Measurements from ENCODE around the gene LRCH4. TPM values are rescaled to one million over a fixed set of nuclear protein-coding genes. Genes with fewer than 3 reads are reported as not detected.

Gene LRCH4
- total RNA-seq, 5 donors from 2014 or later (not counting 1 experiment from before 2014, with no cell fraction given) = 328 to 377 (median 362) TPM

GRCh38 chr7:100584054-100584682, 1.8 kb downstream of the LRCH4 start:
- Histone ChIP-seq H3K4me3 (ENCODE audit: control insufficient read depth in 1 of 2, extremely low read depth in 1 of 2, low read length in 1 of 2) (peak overlapping the region; percentile 64 to 94), H3K27me3 (replicated peaks in 1 of 2; ENCODE audit: control insufficient read depth in 2 of 2, extremely low read depth in 1 of 2, insufficient read depth in 2 of 2, low read length in 1 of 2) (no peaks in the 10 kb centered on the region), H3K4me1 (ENCODE audit: control insufficient read depth in 1 of 2, extremely low read depth in 1 of 2, insufficient read depth in 2 of 2, low read length in 2 of 2) (peaks cover 27 to 66% of the 10 kb centered on the region in 2 experiments), H3K27ac (ENCODE audit: low read length) (peak overlapping the region; percentile 84), H3K9me3 (no peaks in the 10 kb centered on the region), H3K36me3 (ENCODE audit: control insufficient read depth in 2 of 2, extremely low read depth in 1 of 2, insufficient read depth in 1 of 2, low read length in 1 of 2) (peaks cover 20 to 32% of the 10 kb centered on the region in 2 donors)
- H3K36me3 Mint-ChIP-seq = peaks cover 3% of the 10 kb centered on the region
- H3K9me3 Mint-ChIP-seq = no peaks in the 10 kb centered on the region
- H3K4me3 Mint-ChIP-seq = peak overlapping the region in 2 of 3 donors; percentile 96 to 97
- ChIA-PET POLR2A (interaction anchor here (0.6 kb wide), 3 partner anchors 26 to 105 kb away, joined by 3 to 8 read pairs (median 4); partner anchors contain the start of gene TSC22D4 (in 1 of the 2)), CTCF (interaction anchor here (0.5 to 1.6 kb wide), 10 partner anchors 18 to 507 kb away, joined by 3 to 7 read pairs (median 4); partner anchors contain the start of gene MOSPD3 (in 1 of the 2))
- ATAC-seq (replicated peaks in 1 of 4) (no peak), DNase-seq (no peak)
- peaks cover 20 to 35% (median 32%) of the 10 kb centered on the region in 3 donors for H3K4me1 Mint-ChIP-seq
- peak overlapping the region in 1 of 2 donors; percentile 97 for H3K27ac Mint-ChIP-seq
- WGBS (ENCODE audit: insufficient coverage) = 0% methylated on average over 6 of the region's 15 CpGs
- no peaks in the 10 kb centered on the region for H3K27me3 Mint-ChIP-seq

- no peaks in the 10 kb centered on the region for H3K9me3 Mint-ChIP-seq
- ATAC-seq (replicated peaks in 1 of 4) (peak; percentile 11 to 25 (median 18)), DNase-seq (peak; percentile 48 to 79 (median 60))
- H3K27ac Mint-ChIP-seq = peak overlapping the region in 1 of 2 donors; percentile 97
- CTCF ChIA-PET = interaction anchor here (0.5 to 1.3 kb wide), 8 partner anchors 10 to 506 kb away, joined by 3 to 7 read pairs (median 3); no protein-coding TSS in a partner anchor
- H3K4me1 ChIP-seq (ENCODE audit: control insufficient read depth in 1 of 2, extremely low read depth in 1 of 2, insufficient read depth in 2 of 2, low read length in 2 of 2) = peaks cover 27 to 67% of the 10 kb centered on the region in 2 experiments
- POLR2A ChIA-PET = interaction anchor here (0.5 to 0.6 kb wide), 2 partner anchors 41 to 75 kb away, joined by 3 to 4 read pairs; no protein-coding TSS in a partner anchor
- H3K27ac ChIP-seq (ENCODE audit: low read length) = peak overlapping the region; percentile 84
- H3K36me3 ChIP-seq (ENCODE audit: control insufficient read depth in 2 of 2, extremely low read depth in 1 of 2, insufficient read depth in 1 of 2, low read length in 1 of 2) = peaks cover 20 to 38% of the 10 kb centered on the region in 2 donors
- H3K27me3 Mint-ChIP-seq = no peaks in the 10 kb centered on the region
- no peaks in the 10 kb centered on the region for H3K9me3 ChIP-seq
- peak overlapping the region; percentile 64 to 94 for H3K4me3 ChIP-seq (ENCODE audit: control insufficient read depth in 1 of 2, extremely low read depth in 1 of 2, low read length in 1 of 2)
- H3K27me3 ChIP-seq (replicated peaks in 1 of 2; ENCODE audit: control insufficient read depth in 2 of 2, extremely low read depth in 1 of 2, insufficient read depth in 2 of 2, low read length in 1 of 2) = no peaks in the 10 kb centered on the region
- H3K4me1 Mint-ChIP-seq = peaks cover 21 to 35% (median 29%) of the 10 kb centered on the region in 3 donors
- peak overlapping the region in 2 of 3 donors; percentile 96 to 97 for H3K4me3 Mint-ChIP-seq
- 2% methylated on average over 11 of the region's 23 CpGs for WGBS (ENCODE audit: insufficient coverage)
- peaks cover 8% of the 10 kb centered on the region for H3K36me3 Mint-ChIP-seq
These were observed 2.5 kb downstream of the LRCH4 start for GRCh38 chr7:100583132-100584053.

- peak overlapping the region in 2 of 3 donors; percentile 96 to 97 for H3K4me3 Mint-ChIP-seq
- H3K27me3 ChIP-seq (replicated peaks in 1 of 2; ENCODE audit: control insufficient read depth in 2 of 2, extremely low read depth in 1 of 2, insufficient read depth in 2 of 2, low read length in 1 of 2) = peaks cover 0 to 2% of the 10 kb centered on the region in 2 experiments
- CTCF ChIA-PET = interaction anchor here in 1 of 2 donors (0.6 kb wide), 1 partner anchor 109 kb away, joined by 3 read pairs; no protein-coding TSS in a partner anchor
- H3K9me3 ChIP-seq = no peaks in the 10 kb centered on the region
- peaks cover 17 to 35% (median 25%) of the 10 kb centered on the region in 3 donors for H3K4me1 Mint-ChIP-seq
- ATAC-seq (replicated peaks in 1 of 4) (no peak), DNase-seq (no peak)
- POLR2A ChIA-PET = no interaction called here
- peaks cover 27 to 71% of the 10 kb centered on the region in 2 experiments for H3K4me1 ChIP-seq (ENCODE audit: control insufficient read depth in 1 of 2, extremely low read depth in 1 of 2, insufficient read depth in 2 of 2, low read length in 2 of 2)
- H3K4me3 ChIP-seq (ENCODE audit: control insufficient read depth in 1 of 2, extremely low read depth in 1 of 2, low read length in 1 of 2) = peak overlapping the region; percentile 64 to 94
- H3K36me3 Mint-ChIP-seq = peaks cover 8% of the 10 kb centered on the region
- peaks cover 26 to 46% of the 10 kb centered on the region in 2 donors for H3K36me3 ChIP-seq (ENCODE audit: control insufficient read depth in 2 of 2, extremely low read depth in 1 of 2, insufficient read depth in 1 of 2, low read length in 1 of 2)
- H3K27ac Mint-ChIP-seq = peak overlapping the region in 1 of 2 donors; percentile 97
- H3K9me3 Mint-ChIP-seq = no peaks in the 10 kb centered on the region
- H3K27ac ChIP-seq (ENCODE audit: low read length) = peak overlapping the region; percentile 84
- H3K27me3 Mint-ChIP-seq = no peaks in the 10 kb centered on the region
- 51% methylated on average over 6 of the region's 11 CpGs for WGBS (ENCODE audit: insufficient coverage)
These were observed 3.3 kb downstream of the LRCH4 start for GRCh38 chr7:100582650-100583049.

- no peak for ATAC-seq (replicated peaks in 1 of 4)
- no peaks in the 10 kb centered on the region for H3K9me3 Mint-ChIP-seq
- no peaks in the 10 kb centered on the region for H3K27me3 Mint-ChIP-seq
- 95% methylated on average over 12 of the region's 20 CpGs for WGBS (ENCODE audit: insufficient coverage)
- Histone ChIP-seq H3K4me3 (ENCODE audit: control insufficient read depth in 1 of 2, extremely low read depth in 1 of 2, low read length in 1 of 2) (no peak overlapping the region), H3K9me3 (no peaks in the 10 kb centered on the region), H3K4me1 (ENCODE audit: control insufficient read depth in 1 of 2, extremely low read depth in 1 of 2, insufficient read depth in 2 of 2, low read length in 2 of 2) (peaks cover 27 to 68% of the 10 kb centered on the region in 2 experiments), H3K27ac (ENCODE audit: low read length) (peak overlapping the region; percentile 84), H3K27me3 (replicated peaks in 1 of 2; ENCODE audit: control insufficient read depth in 2 of 2, extremely low read depth in 1 of 2, insufficient read depth in 2 of 2, low read length in 1 of 2) (peaks cover 0 to 2% of the 10 kb centered on the region in 2 experiments), H3K36me3 (ENCODE audit: control insufficient read depth in 2 of 2, extremely low read depth in 1 of 2, insufficient read depth in 1 of 2, low read length in 1 of 2) (peaks cover 31 to 51% of the 10 kb centered on the region in 2 donors)
- peaks cover 8% of the 10 kb centered on the region for H3K36me3 Mint-ChIP-seq
- H3K4me1 Mint-ChIP-seq = peaks cover 17 to 35% (median 24%) of the 10 kb centered on the region in 3 donors
- no peak for DNase-seq
- peak overlapping the region in 1 of 2 donors; percentile 97 for H3K27ac Mint-ChIP-seq
- ChIA-PET POLR2A (no interaction called here), CTCF (interaction anchor here in 1 of 2 donors (0.5 kb wide), 1 partner anchor 562 kb away, joined by 3 read pairs; no protein-coding TSS in a partner anchor)
- H3K4me3 Mint-ChIP-seq = peak overlapping the region in 1 of 3 donors; percentile 52
These were observed 3.8 kb downstream of the LRCH4 start for GRCh38 chr7:100582041-100582579.

GRCh38 chr7:100580466-100581283, 5.3 kb downstream of the LRCH4 start:
- Histone ChIP-seq H3K4me3 (ENCODE audit: control insufficient read depth in 1 of 2, extremely low read depth in 1 of 2, low read length in 1 of 2) (no peak overlapping the region), H3K9me3 (no peaks in the 10 kb centered on the region), H3K27me3 (replicated peaks in 1 of 2; ENCODE audit: control insufficient read depth in 2 of 2, extremely low read depth in 1 of 2, insufficient read depth in 2 of 2, low read length in 1 of 2) (peaks cover 0 to 2% of the 10 kb centered on the region in 2 experiments), H3K36me3 (ENCODE audit: control insufficient read depth in 2 of 2, extremely low read depth in 1 of 2, insufficient read depth in 1 of 2, low read length in 1 of 2) (peaks cover 38 to 66% of the 10 kb centered on the region in 2 donors), H3K27ac (ENCODE audit: low read length) (peak overlapping the region; percentile 2), H3K4me1 (ENCODE audit: control insufficient read depth in 1 of 2, extremely low read depth in 1 of 2, insufficient read depth in 2 of 2, low read length in 2 of 2) (peaks cover 27 to 62% of the 10 kb centered on the region in 2 experiments)
- 90% methylated on average over 8 of the region's 11 CpGs for WGBS (ENCODE audit: insufficient coverage)
- no peak overlapping the region for H3K4me3 Mint-ChIP-seq
- H3K4me1 Mint-ChIP-seq = peaks cover 15 to 39% (median 20%) of the 10 kb centered on the region in 3 donors
- ChIA-PET CTCF (interaction anchor here (0.6 kb wide), 2 partner anchors 110 to 311 kb away, joined by 3 read pairs; no protein-coding TSS in a partner anchor), POLR2A (no interaction called here)
- no peak overlapping the region for H3K27ac Mint-ChIP-seq
- H3K36me3 Mint-ChIP-seq = peaks cover 18% of the 10 kb centered on the region
- H3K27me3 Mint-ChIP-seq = no peaks in the 10 kb centered on the region
- ATAC-seq (replicated peaks in 1 of 4) (no peak), DNase-seq (no peak)
- H3K9me3 Mint-ChIP-seq = no peaks in the 10 kb centered on the region

All from T-cell (primary cell).